ENCODE results near the gene NPC2.

The NPC2 gene

DNA sequence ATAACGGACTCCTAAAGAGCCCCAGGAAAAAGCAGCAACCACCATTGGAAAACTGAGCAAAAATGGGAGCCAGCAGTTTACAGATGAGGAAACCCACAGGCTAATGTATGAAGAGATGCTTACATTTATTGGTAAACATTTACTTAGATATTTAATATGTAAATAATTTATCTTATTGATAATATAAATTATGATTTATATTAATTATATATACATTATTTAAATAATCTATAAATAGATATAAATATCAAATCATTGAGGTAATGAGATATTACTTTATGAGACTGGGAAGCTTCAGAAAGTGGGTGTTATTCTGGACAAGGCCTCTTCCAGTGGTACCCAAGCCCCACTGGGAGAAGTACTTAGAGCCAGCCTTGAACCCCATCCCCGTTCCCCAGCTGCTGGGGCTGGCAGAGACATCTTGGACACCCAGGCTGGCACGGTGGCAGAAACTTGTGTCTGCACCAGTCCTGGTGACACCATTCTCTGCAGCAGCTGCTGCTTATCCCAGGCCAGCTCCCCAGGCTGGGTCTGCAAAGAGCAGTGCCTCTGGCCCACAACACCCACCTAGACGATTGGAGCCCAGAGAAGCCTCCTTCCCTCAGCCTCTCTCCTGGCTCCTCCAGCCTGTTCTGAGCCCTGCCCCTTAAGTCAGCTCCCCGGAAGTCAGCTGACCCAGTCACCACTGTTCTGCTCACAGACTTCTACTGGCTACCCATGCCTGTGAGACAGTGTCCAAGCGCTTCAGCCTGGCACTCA, 26.4 kb upstream of the NPC2 start:
- DNase-seq (ENCODE audit: low read depth, low spot score): no peak

DNA sequence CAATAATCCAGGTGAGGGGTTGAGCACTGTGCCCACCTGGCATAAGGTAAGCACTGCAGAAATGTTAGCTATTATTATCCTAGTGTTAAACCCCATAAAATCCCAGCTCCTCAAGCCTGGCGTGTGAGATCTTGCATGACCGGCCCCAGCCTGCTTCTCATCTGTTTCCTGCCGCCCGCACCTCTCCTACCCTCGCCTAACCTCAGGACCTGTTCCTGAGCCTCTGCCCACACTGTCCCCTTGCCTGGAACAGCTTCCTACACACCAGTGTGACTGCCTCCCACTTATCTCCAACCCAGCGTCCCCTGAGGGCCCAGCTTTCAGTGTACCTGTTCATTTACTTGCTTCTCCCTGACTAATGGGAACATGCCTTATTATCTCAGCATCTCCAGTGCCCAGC, 25.1 kb upstream of the NPC2 start:
- no peak for DNase-seq (ENCODE audit: low read depth, low spot score)

DNA sequence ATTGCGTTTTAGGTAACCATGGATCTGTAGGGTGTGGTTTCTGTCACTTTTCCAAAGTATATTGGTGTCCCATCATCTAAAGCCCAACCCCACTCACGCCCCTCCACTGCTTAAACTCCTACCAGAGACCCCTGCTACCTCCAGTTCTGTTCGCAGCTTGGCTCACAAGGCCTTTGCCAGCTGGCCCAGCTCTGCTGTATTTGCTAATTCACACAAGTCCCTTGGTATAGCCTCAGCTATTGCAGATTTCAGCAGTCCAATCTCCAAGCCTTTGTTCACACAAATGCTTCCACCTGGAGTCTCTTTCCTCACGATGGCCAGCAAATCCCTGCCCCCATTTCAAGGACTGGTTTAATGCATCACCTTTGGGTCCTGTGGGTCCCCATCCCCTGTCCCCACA, 24.6 kb upstream of the NPC2 start:
- DNase-seq (ENCODE audit: low read depth, low spot score): no peak

DNA sequence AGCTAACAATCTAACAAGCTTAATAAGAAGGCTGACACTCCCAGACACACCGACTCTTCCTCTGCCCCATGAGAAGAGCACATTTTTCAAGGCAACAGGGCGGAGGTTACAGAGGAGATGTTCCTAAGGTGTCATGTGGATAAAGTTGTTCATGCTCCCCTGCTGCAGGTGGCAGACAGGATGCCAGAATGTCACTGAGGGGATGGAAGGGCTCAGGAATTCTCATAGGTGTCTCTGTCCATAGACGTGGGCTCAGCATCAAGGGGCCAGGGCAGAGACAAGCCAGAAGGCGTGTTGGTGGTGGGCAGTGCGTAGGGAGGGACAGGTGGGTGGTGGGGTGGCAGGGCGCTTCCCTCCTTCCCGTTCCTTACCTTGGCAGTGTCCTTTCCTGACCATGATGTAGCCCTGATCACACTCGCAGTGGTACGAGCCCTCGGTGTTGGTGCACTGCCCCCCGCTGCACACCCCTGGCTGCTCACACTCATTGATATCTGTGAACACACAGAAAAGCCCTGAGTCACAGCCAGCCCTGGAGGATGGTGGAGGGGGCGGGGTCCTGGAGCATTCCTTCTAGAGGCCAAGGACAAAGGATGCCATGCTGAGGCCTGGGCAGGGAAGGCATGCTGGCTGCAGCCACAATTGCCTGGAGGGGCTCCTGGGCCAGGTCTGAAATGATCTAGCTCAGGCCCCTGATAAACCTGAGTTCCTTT, 23.5 kb upstream of the NPC2 start:
- DNase-seq (ENCODE audit: low read depth, low spot score): peak; percentile 79

DNA sequence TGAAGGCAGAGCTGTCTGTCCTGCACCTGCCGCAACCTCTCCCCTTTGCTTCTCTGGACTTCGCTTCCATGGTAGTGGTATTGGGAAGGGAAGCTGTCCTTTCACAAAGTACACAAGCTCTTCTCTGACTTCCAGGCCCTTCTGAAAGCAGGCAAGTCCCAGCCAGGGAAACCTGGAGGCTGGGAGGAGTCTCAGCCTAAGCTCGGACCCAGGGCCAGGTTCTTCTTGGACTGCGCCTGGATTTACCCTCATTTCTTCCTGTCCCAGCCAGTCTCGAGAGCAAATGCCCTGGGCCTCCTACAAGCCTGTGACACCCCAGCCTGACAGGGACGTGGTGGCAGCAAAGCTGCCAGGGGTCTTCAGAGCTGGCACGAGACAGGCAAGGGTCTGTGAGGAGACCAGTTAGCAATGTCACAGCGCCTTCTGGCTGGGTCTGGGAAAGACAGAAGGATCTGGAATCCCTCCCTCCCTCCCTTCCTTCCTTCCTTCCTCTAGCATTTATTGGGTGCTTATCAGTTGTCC, 22.8 kb upstream of the NPC2 start:
- no peak for DNase-seq (ENCODE audit: low read depth, low spot score)

DNA sequence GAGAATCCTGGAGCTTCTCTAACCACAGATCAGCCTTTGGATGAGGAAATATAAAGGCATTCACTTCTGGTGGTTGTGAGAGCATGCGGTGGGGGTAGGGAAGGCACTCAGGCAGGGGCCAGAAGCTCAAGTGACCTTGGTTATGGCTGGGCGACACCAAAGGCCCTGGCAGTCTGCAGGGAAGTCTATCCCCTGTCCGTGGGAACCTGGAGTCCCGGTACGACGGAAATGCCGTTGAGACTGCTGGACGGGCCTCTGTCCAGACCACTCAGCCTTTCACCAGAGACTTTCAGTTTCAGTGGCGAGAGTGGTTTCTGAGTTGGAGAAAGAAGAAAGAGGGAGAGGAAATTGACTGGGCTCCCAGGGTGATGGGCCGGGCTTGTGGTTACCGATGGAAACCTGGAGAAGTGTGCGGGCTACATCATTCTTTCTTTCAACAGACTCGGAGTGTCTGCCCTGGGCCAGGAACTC, 21.4 kb upstream of the NPC2 start:
- DNase-seq (ENCODE audit: low read depth, low spot score): no peak

DNA sequence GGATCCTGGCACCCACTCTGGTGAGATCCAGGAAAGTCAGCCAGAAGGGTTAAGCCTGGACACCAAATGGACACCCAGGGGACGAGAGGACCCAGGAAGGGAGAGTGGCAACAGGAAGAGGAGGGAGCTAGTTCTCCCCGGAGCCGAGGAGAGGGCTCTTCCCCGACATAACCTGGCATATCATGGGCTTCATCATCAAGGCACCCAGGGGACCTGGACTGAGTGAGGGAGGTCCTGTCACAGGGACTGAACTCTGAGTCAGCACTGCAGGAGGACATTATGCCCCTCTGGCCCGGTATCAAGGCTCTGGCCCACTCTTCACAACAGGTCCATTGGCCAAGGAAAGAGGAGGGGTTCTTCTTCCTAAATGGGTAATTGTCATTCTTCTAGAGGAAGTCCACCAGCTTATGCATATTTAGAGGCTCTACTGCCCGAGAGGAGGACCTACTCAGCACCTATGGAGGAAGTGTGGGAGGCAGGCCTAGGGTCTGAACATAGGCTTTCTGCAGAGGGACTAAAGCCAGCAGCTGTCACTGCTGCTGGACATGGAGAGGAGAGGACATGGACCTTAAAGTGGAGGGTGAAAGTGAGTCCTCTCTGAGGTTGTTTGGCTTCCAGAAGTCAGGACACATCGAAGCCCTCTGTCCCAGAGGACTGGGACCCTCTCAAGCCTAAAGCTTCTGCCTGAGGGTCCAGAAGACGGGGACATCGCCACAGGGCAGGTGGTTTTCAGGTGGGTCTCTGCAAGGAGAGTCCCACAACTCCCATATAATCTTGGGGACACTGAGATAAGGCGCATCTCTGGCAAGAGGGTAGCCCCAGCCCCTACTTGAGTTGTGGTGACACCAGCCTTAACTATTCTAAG, 19.1 kb upstream of the NPC2 start:
- no peak for DNase-seq (ENCODE audit: low read depth, low spot score)

DNA sequence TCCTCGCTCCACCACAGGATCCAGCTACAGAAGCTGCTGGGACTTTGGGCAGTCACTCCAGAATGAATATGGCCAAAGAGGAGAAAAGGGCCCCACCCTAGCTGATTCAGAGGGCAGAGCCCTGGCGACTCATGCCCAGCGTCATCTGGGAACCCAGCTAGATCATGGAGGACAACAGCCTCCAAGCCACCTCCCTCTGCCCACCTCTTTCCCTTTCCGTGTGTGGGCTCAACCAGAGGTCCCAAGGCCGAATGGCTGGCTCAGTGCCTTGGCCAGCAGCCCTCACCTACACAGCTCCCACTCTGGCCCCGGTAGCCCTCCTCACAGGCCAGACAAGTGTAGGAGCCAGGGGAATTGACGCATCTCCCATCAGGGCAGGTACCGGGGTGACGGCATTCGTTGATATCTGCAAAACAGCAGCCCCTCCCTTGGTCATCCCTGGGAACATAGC, 17.9 kb upstream of the NPC2 start:
- DNase-seq (ENCODE audit: low read depth, low spot score): no peak

DNA sequence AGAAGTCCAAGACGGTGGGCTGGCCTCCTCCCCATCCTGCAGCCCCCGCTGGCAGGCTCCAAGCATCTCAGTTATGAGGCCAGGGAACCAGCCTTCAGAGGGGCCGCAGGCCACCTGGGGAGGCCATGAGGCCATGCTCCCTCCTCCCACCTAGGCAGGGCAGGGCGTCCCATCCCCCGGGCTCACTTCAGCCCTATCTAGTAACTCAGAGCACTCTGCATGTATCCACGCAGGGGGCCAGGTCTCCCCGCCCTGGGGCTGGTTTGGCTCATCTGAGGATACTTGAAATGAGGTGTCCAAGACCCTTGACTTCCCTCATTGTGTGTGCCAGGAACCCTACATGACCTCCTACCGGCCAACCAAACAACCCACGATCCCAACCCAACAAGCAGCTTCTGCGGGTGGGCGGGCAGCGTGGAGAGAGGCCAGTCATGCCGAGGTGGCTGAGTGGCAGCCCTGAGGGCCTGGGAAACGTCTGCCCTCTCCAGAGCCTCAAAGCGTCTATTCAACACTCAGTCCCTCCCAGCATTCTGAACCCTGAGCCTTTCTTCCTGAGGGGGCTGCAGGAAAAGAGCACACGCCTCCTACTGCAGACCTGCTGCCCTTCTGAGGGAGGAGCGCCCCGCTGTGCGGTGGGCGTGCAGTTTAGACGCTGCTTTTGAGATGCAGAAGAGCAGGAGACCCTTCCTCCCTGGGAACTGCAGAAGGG, 17.3 kb upstream of the NPC2 start:
- DNase-seq (ENCODE audit: low read depth, low spot score): peak; percentile 89

DNA sequence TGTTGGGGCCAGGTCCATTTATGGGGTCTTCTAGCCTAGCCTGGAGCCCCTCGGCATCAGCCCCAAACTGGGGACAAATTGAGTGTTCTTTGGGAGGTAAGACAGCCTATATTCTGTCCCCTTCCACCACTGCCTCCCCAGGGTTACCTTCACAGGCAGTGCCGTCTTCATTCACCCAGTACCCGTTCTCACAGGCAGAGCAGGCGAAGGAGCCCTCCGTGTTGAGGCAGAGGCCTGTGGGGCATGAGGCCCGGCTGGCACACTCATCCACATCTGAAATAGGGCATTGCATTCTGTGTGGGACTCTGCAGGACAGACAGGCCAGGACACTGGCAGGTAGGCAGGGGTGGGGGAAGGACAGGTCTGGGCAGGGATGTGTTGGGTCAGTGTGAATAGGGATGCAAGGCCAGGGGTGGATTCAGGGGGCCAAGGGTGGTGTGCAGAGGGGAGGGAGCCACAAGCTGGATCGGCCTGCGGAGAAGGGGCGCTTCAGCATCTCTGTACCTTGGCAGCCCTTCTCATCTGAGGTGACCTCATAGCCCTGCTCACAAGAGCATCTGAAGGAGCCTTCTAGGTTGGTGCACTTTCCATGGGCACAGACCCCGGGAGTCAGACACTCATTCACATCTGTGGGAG, 16.6 kb upstream of the NPC2 start:
- no peak for DNase-seq (ENCODE audit: low read depth, low spot score)

DNA sequence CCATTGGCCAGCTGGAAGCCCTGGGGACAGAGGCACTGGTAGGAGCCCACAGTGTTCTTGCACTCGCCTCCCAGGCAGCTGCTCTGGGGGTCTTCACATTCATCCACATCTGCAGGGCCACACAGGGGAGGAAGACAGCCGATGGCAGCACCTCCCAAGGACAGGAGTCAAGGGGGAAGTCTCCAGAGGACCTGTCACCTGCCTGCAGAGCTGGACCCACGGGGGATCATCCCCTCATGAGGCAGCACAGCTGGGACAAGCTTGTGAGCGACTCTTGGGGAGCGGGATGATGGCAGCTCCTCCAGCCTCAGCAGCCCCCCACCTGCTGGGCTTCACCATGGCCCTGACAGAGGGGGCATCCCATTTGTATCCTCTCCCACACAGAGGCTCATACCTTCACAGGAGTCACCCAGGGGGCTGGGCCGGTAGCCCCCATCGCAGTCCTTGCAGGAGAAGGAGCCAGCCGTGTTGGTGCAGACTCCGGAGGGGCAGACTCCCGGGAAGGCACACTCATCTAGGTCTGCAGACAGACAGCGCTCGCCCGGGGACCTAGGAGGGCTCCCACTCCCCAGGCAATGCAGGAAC, 15.8 kb upstream of the NPC2 start:
- no peak for DNase-seq (ENCODE audit: low read depth, low spot score)

DNA sequence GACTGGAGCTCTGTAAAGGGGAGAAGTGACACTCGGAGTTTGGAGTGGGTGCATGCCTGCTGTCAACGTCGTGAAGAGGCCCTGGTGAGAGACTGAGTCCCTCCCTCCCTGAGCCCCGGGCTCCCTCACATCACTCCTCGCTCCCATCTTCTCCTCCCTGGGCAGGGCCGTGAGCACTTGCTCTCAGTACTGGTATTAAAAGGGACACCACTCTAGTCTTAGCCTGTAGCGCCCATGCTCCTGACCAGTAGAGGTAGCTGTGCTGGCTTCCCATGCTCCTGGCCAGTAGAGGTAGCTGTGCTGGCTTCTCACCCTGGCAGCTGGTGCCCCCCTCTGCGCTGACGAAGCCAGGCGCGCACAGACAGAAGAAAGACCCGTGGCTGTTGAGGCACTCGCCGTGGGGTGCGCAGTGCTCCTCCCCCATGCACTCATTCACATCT, 15.2 kb upstream of the NPC2 start:
- peak; percentile 74 for DNase-seq (ENCODE audit: low read depth, low spot score)

DNA sequence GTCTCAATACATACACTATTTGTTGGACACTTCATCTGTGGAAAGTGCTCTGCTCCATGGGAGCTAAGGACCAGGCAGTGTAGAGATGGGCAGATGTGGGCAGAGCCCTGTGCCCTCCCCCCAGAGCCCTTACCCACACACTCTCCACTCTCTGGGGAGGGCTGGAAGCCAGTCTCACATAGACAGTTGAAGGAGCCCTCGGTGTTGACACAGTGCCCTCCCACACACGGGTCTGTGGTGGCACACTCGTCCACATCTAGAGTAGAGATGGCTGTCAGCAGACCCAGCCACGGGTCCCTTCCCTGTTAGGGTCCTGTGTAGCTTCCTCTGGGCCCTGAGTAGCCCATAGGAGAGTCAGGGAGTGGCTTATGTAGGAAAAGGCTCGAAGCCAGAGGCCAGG, 14.7 kb upstream of the NPC2 start:
- DNase-seq (ENCODE audit: low read depth, low spot score): no peak

DNA sequence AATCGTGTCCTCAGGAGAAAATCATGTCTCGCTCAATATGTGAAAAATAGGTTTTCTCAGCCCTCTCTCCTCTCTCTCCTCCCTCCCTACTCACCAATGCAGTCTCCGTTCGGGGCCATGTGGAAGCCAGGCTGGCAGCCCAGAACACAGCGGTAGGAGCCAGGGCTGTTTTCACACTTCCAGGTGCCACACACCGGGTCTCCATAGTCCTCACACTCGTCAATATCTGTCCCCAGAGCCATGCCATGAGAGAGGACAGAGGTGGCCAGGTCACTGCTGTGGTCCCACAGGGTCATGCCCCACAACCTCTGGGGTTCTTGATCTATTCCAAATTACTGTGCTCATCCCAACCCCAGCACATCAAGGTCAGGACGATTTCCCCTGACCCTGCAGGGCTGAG, 14.0 kb upstream of the NPC2 start:
- DNase-seq (ENCODE audit: low read depth, low spot score): no peak

DNA sequence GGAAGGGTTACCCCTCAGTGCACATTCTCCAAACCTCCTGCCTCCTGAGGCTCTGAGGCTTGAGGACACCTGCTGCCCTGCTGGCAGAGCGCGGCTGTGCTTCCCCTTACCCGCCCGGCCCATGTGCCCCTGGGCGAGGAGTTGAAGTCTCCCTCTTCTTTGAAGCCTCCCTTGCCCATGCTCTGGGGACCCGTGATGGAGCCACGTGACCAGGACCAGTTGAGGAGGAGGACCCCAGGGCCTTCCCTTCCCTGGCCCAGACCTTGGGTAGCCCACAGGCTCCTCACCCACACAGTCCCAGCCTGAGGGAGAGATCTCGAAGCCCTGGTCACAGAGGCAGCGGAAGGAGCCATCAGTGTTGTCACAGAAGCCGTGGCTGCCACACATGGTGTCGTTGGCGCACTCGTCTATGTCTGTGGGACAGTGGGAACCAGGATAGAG, 13.3 kb upstream of the NPC2 start:
- no peak for DNase-seq (ENCODE audit: low read depth, low spot score)

DNA sequence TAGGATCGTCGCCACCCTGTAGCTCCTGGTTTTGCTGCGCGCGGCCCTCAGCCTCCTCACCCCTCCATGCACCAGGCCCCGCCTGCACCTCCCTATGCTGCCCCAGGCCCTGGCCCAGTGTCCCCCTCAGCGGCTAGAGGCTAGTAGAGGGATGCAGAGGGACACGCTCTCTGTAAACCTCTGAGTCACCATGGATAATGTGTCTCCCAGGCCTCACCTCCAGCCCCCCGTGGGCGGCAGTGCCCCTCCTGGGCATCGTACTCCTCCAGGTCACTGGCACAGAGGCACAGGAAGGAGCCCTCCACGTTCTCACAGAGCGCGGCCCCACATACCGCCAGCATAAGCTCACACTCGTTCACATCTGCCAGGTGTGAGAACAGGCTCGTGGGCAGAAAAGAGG, 12.7 kb upstream of the NPC2 start:
- no peak for DNase-seq (ENCODE audit: low read depth, low spot score)

DNA sequence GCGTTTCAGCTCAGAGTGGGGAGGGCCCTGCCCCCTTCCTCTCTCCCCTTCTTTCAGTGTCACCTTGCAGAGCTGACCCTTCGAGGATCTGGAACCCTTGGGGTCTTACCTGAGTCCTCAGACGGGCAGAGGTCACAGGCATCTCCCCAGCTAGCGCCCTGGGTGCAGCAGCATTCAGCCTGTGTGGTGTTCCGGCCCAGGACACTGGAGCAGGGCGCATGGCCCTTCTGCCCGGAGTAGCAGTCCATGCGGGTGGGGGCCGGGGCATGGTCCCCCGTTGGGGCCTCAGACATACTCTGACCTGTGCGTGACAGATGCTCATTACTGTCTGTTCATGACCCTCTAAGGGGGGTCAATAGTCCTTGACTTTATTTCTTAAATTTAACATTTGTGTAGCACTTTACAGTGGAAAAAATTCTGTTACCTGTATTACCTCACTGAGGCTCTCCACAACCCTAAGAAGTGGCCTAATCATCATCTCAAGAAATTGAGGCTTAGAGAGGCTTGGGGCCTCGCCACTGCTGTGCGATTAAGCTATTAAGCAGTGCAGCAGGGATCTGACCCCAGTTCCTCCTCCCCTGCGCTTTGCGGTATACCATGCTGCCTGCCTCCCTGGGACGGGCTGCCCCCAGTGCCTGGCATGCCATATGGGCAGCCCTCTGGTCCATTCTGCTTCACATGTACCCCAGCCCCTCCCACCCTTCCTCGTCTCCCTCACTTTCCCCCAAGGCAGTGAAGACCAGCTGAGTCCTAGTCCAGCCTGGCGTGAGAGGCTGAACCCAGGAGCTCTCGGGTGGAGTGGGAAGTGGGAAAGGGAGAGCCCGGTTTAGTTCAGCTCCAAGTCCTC, 12.0 kb upstream of the NPC2 start:
- no peak for DNase-seq (ENCODE audit: low read depth, low spot score)

DNA sequence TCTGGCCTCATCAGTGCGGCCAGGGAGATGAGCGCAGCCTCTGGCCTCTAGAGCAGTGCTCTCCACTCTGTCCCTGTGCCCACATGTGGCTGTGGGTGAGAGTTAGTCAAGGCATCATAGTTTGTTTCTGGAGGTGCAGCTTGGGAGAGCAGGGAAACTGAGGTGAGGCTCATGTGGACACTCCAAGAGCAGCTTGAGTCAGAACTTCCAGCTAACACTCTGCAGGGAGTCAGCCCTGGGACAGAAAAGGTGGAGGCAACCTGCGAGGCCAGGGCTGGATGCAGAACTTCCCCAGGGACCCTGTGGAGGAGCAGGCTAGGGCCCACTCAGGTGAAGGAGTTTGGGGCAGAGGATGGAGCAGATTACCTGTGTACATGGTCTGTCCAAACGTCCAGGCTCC, 11.3 kb upstream of the NPC2 start:
- no peak for DNase-seq (ENCODE audit: low read depth, low spot score)

DNA sequence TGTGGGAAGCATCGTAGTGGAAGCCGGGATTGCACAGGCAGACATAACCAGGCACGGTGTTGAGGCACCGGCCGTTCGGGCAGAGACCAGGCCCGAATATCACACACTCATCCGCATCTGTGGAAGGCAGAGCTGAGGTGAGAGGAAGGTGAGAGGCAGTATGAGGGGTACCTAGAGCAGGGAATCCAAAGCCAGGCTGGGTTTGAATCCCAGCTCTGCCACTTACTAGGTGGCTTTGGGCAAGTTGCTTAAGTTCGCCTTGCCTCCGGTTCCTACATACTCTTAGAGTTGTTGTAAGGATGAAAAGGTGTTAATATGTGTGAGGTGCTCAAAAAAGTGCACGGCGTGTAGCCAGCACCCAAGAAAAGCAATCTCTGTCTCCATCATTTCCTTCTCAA, 10.8 kb upstream of the NPC2 start:
- no peak for DNase-seq (ENCODE audit: low read depth, low spot score)
